HG02981 (cell line): Measurements from ENCODE around the gene HOXC9.

ENCODE experiments used
- ATAC-seq: cut with Tn5 transposase; IDR thresholded peaks from one replicate; pipeline ENCODE4 v1.9.1; 2021; ENCODE audit warnings: mild to moderate bottlenecking, moderate library complexity; ENCODE audit not compliant: unreplicated experiment

HOXC9 gene

GRCh38 chr12:53975479-53976152 is 24.3 kb upstream of the HOXC9 start:
- ATAC-seq: no peak

GRCh38 chr12:53976172-53976822 is 23.7 kb upstream of the HOXC9 start:
- no peak for ATAC-seq

GRCh38 chr12:53976823-53977595 is 23.0 kb upstream of the HOXC9 start:
- ATAC-seq: no peak

- ATAC-seq: no peak
Measured at GRCh38 chr12:53977596-53978445, 22.1 kb upstream of the HOXC9 start.

GRCh38 chr12:53978477-53979356 is 21.2 kb upstream of the HOXC9 start:
- ATAC-seq: no peak

GRCh38 chr12:53980104-53980801 is 19.7 kb upstream of the HOXC9 start:
- no peak for ATAC-seq

- no peak for ATAC-seq
Measured at GRCh38 chr12:53980802-53981496, 19.0 kb upstream of the HOXC9 start.

- no peak for ATAC-seq
Measured at GRCh38 chr12:53981634-53982565, 18.1 kb upstream of the HOXC9 start.

GRCh38 chr12:53982648-53983567 is 17.1 kb upstream of the HOXC9 start:
- no peak for ATAC-seq

GRCh38 chr12:53983568-53983949 is 16.4 kb upstream of the HOXC9 start:
- ATAC-seq: no peak

- ATAC-seq: no peak
Measured at GRCh38 chr12:53983950-53984572, 15.9 kb upstream of the HOXC9 start.

GRCh38 chr12:53984901-53985691 is 14.9 kb upstream of the HOXC9 start, which contains the start of gene HOXC10:
HOXC10 (plus strand) TSS chr12:53985146; CDS start chr12:53985260, 114 bp downstream.
- no peak for ATAC-seq

GRCh38 chr12:53985692-53985993 is 14.3 kb upstream of the HOXC9 start:
- ATAC-seq: no peak

GRCh38 chr12:53985994-53986685 is 13.8 kb upstream of the HOXC9 start:
- ATAC-seq: no peak
